ENCODE results near the gene ATG4D. TPM values are rescaled to one million over a fixed set of nuclear protein-coding genes. Genes with fewer than 3 reads are reported as not detected.

ATG4D gene
- total and polyA plus RNA-seq, 2 of the 4 experiments (the other 2 are of a cell fraction): 8.2 to 21.8 TPM

GRCh38 chr19:10566658-10567410 is 23.1 kb downstream of the ATG4D start:
- Histone ChIP-seq H3K27me3 (ENCODE audit: control insufficient read depth, insufficient read depth, low read length) (no peaks in the 10 kb centered on the region), H3K27ac (ENCODE audit: insufficient read depth, low read length) (0 out of 2 replicates have a peak overlapping the region, but pooled peaks have one; percentile 45), H3K4me3 (ENCODE audit: insufficient read depth, low read depth, low read length) (no peak overlapping the region), H3K9ac (ENCODE audit: low read depth, low read length) (peak overlapping the region; percentile 60), H2BK5ac (ENCODE audit: low read depth, low read length, poor library complexity, severe bottlenecking) (peak overlapping the region; percentile 59), H2AK9ac (replicated peaks; ENCODE audit: low read depth, low read length, poor library complexity) (peak overlapping the region; percentile 86), H3K56ac (ENCODE audit: extremely low read depth, insufficient read depth, low read length) (no peak overlapping the region), H2AFZ (replicated peaks; ENCODE audit: low read length, poor library complexity) (peak overlapping the region; percentile 65), H3K9me3 (ENCODE audit: control insufficient read depth, insufficient read depth, low read length) (no peaks in the 10 kb centered on the region), H3K14ac (replicated peaks; ENCODE audit: low read depth, low read length) (no peak overlapping the region; the same call in 1 of the 2 replicates), H3K23ac (ENCODE audit: low read depth, low read length) (no peak overlapping the region; the same call in 1 of the 2 replicates), H3K79me1 (ENCODE audit: low read depth in 1 of 2, low read length in 2 of 2) (peaks cover 26 to 48% of the 10 kb centered on the region in 2 experiments), H3K4me1 (ENCODE audit: control insufficient read depth, insufficient read depth, low read length) (peaks cover 2% of the 10 kb centered on the region), H4K20me1 (ENCODE audit: insufficient read depth, low read length) (no peaks in the 10 kb centered on the region), H4K5ac (ENCODE audit: low read depth, low read length) (peak overlapping the region; percentile 28; the same call in 1 of the 2 replicates), H4K8ac (ENCODE audit: low read depth in 2 of 2, low read length in 2 of 2) (peak overlapping the region in 1 of 2 experiments; percentile 81; a peak in 2 of 4 replicates), H3K36me3 (ENCODE audit: control insufficient read depth, insufficient read depth, low read length) (peaks cover 2% of the 10 kb centered on the region; the same call in 1 of the 2 replicates), H3K9me1 (ENCODE audit: insufficient read depth, low read length) (0 out of 2 replicates have a peak, but pooled peaks cover 4% of the 10 kb centered on the region), H4K91ac (ENCODE audit: insufficient read depth, low read depth, low read length) (peak overlapping the region; percentile 53; the same call in 1 of the 2 replicates), H3K18ac (ENCODE audit: low read depth, low read length) (no peak overlapping the region), H2BK15ac (ENCODE audit: low read depth, low read length) (no peak overlapping the region), H3K4me2 (ENCODE audit: low read depth, low read length) (peak overlapping the region; percentile 33), H3K4ac (ENCODE audit: low read depth, low read length) (peak overlapping the region; percentile 63), H2AK5ac (ENCODE audit: low read depth, low read length) (peak overlapping the region; percentile 72), H2BK120ac (ENCODE audit: low read depth, low read length) (no peak overlapping the region), H2BK20ac (ENCODE audit: low read depth, low read length) (no peak overlapping the region)
- BruUV-seq (replicated peaks): no TSS peak
- ATAC-seq (ENCODE audit: low read depth) (no peak), DNase-seq (no peak)
- intact Hi-C loops (cut with micrococcal nuclease): loop anchor here (2.0 kb wide), 1 partner anchor 64 kb away; the partner anchor contains the start of gene KEAP1
- ChIA-PET CTCF (no interaction called here), POLR2A (ENCODE audit: unreplicated experiment) (interaction anchor here (0.5 to 0.7 kb wide), 3 partner anchors 233 to 609 kb away, joined by 3 to 5 read pairs (median 3); no protein-coding TSS in a partner anchor)
- dilution Hi-C loops (cut with HindIII; ENCODE audit: low sequenced_read_pairs, unreplicated experiment): no loop called here
- in situ Hi-C loops (cut with MboI; ENCODE audit: low sequenced_read_pairs): no loop called here
- 91% methylated on average over 10 of the region's 19 CpGs; no CpG with 5 or more reads in 1 of the 2 experiments for WGBS, 2 experiments (ENCODE audit: extremely low coverage in 2 of 2, insufficient read length in 1 of 2)
- TF ChIP-seq RFX5 (IDR thresholded peaks at IDR 0.05; ENCODE audit: low read depth, low read length) (no peak), FOS (IDR thresholded peaks at IDR 0.05; ENCODE audit: low read depth, low read length) (no peak), CTCF (conservative IDR thresholded peaks at IDR 0.05; ENCODE audit: low read depth, low read length) (no peak), SMC3 (IDR thresholded peaks at IDR 0.05; ENCODE audit: low read depth, low read length) (no peak), RAD21 (IDR thresholded peaks at IDR 0.05; ENCODE audit: low read length) (no peak), NFE2L2 (IDR thresholded peaks at IDR 0.05; ENCODE audit: low read depth, low read length) (no peak), RCOR1 (IDR thresholded peaks at IDR 0.05; ENCODE audit: insufficient replicate concordance, low read length) (no peak), POLR2A (IDR thresholded peaks at IDR 0.05; ENCODE audit: low read depth, low read length) (no peak), CHD1 (IDR thresholded peaks at IDR 0.05; ENCODE audit: low read depth, low read length) (no peak), ELK1 (IDR thresholded peaks at IDR 0.05; ENCODE audit: borderline replicate concordance, low read depth, low read length) (no peak), MAFK (IDR thresholded peaks at IDR 0.05; ENCODE audit: low read depth, low read length) (no peak), CEBPB (IDR thresholded peaks at IDR 0.05; ENCODE audit: low read depth, low read length) (no peak), USF2 (IDR thresholded peaks at IDR 0.05; ENCODE audit: low read depth, low read length) (no peak), MXI1 (IDR thresholded peaks at IDR 0.05; ENCODE audit: borderline replicate concordance, low read depth, low read length) (no peak)
